ENCODE data around the gene AUTS2.

- TF ChIP-seq, protein P1, sequence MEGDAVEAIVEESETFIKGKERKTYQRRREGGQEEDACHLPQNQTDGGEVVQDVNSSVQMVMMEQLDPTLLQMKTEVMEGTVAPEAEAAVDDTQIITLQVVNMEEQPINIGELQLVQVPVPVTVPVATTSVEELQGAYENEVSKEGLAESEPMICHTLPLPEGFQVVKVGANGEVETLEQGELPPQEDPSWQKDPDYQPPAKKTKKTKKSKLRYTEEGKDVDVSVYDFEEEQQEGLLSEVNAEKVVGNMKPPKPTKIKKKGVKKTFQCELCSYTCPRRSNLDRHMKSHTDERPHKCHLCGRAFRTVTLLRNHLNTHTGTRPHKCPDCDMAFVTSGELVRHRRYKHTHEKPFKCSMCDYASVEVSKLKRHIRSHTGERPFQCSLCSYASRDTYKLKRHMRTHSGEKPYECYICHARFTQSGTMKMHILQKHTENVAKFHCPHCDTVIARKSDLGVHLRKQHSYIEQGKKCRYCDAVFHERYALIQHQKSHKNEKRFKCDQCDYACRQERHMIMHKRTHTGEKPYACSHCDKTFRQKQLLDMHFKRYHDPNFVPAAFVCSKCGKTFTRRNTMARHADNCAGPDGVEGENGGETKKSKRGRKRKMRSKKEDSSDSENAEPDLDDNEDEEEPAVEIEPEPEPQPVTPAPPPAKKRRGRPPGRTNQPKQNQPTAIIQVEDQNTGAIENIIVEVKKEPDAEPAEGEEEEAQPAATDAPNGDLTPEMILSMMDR (IDR thresholded peaks at IDR 0.05; ENCODE audit: insufficient read depth, low read length, poor library complexity, severe bottlenecking), result no peak
- no peak for TF ChIP-seq EZH2phosphoT487 (conservative IDR thresholded peaks at IDR 0.05; ENCODE audit: low read length)
These were observed 182.1 kb downstream of the AUTS2 start for GRCh38 chr7:69780379-69780778.

Measured in SU-DHL-6 (cell line).